Stimulated activated CD4-positive, alpha-beta T cell treated with anti-CD3 and anti-CD28 coated beads, Interleukin-1b, Interleukin-23, amount 100 ng/mL, for 4 hours (primary cell): Measurements from ENCODE around the gene PAK3.

ENCODE experiments used
- DNase-seq, 2 donors: peaks; one replicate each; pipeline ENCODE4 v3.0.0-alpha.2; 2020; ENCODE audit warnings: low read depth in 2 of 2

The PAK3 gene

DNA sequence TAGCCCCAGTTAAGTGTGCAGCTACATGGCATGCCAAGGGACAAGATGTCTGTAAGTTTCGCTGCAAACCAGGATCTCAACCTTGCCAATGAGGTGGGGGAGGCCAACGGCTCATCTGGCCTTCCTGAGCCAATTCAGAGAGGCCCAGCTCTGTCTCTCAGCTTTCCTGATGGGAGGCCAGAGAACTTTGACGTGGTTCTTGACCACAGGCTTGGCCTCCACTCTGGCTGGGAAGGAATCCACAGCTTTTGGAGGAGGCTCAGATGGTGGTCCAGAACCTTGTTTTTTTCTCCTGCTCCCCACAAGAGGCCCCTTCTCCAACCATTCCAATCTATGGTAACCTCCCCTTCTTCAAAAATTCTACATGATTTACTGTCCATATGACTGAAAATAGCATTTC, 164.5 kb downstream of the PAK3 start:
- no peak for DNase-seq

DNA sequence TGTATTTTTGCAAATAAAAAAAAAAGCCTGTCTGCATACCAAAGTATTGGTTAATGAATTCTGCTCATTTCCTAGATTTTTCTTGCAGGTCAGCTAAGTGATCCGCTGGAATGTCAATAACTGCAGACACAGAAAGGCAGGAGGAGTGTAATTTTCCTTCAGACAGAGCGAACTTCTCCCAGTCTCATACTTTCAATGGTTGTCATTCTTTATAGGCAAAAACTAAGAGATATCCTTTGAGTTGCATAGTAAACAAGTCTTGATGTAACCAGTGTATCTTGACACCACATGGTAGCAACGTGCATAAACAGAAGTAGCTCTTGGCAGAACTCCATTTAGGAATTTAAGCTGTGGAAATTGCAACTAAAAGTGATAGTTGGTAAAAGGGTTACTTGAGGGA, 166.1 kb downstream of the PAK3 start:
- DNase-seq = no peak

DNA sequence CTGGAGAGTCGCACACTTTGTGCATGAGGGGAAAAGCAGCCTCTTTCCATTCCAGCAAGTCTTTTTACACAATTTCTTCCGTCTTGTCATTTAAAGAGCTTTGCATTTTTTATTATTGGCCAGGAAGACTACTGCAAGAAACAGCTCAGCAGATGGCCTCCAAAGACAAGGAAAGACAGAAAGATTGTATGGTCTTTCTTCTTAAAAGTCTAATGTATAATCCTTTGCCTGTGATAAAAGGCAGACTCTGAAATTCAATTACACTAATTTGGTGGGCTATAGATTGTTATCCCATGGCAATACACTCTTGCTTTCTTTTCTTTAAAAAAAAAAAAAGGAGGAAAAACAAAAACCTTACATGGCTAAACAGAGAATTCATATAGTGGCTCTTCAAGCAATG, 168.4 kb downstream of the PAK3 start:
- DNase-seq = no peak

DNA sequence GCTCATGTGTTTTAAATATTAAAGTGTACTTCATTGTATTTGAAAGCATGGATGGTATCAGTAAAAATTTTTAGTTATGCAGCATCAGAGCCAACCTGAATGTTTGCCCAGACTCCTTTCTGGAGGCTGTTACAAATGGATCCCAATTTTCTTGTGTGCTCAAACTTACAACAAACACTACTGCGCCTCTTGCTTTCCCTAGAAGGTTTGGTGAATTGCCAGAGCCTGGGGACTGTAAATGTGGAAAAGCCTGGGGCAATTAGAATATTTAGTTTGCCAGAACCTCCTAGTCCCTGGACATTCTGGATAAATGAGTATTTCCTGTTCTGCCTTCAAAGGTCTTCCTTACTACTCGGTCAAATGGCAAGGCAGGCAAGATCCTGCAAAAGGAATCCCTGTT, 169.5 kb downstream of the PAK3 start:
- DNase-seq = no peak

DNA sequence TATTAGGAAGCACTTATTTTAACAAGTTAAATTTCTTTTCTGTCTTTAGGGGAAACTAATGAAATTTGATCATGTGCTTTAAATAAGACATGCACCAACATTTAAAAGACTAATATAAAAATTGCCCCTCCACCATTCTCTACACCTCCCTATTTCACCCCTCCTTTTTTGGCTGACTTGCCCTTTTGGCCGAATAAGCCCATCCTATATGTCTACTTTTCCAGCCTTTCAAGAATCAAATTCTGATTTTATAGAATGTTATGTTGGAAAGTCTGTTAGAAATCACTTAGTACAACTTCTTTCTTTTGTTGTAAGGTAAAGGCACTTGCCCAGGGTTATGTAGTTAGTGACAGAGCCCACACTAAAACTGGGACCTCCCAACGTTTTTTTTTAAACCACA, 172.5 kb downstream of the PAK3 start:
- no peak for DNase-seq

DNA sequence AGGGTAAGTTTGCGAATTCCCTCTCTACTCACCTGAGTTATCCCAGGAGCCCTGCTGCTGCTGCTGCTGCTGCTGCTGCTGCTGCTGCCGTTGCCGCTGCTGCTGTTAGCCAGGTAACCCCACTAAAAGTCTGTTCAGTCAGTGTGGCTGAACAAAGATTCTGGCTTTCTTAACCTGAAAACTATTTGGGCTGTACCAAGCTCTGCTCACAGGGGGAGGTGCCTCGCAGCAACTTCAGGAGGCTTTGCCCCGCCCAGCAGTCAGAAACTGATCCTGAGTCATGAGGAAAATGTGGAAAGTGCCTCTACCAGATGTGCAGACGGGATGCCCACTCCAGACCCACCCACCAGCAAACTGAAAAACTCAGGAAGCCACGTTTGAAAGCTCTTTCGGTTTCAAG, 174.3 kb downstream of the PAK3 start, which contains the start of gene CAPN6:
CAPN6 (minus strand) TSS at position 145 of the 400 bp plus-strand sequence. CDS start 6,547 bp downstream, outside the sequence.
- no peak for DNase-seq
